ENCODE results near the gene KASH5.

KASH5 gene

DNA sequence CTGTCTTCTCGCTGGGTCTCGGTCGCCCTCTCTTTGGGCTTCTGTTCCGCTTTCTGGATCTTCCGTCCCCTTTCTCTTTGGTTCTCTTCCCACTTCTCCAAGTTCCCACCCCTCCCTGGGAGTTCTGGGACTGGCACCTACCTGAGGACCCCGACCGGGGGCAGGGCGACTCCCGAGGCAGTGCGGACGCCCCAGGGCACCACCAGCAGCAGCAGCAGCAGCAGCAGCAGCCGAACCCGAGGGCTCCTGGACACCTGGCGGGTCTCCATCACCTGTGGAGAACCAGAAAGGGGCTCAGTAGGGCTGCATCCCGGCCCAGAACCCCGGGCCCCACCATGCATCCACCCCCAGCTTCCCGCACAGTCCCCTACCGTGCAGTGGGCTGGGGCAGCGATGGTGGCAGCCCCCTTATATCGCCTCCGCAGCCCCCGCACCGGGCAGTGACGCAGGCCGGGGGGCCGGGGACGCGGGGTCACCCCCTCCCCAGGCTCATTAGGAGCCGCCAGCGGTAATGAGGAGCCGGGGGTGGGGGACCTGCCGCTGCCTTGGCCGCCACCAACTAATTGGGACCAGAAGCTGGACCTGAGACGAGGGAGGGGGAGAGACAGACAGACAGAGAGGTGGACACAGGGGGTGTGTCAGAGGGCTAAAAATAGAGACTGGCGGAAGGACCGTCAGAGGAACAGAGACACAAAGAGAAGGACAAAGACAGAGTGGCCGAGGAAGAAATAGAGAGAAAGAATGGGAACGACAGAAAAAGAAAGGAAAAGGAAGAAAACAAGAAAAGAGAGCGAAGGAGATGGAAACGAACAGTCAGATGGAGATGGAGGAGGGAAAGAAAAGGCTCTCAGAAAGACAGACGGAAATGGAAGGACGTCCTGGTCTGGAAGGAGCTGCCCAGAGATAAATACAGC lies 35.3 kb downstream of the KASH5 start, which contains the start of gene PTH2:
PTH2 (minus strand) TSS at position 371 of the 914 bp plus-strand sequence; CDS start at position 269, 102 bp downstream.
- Histone ChIP-seq H3K36me3 (no peaks in the 10 kb centered on the region), H3K27ac (no peak within 1 kb of the TSS), H3K27me3 (ENCODE audit: insufficient read depth, low read depth, severe bottlenecking) (no peaks in the 10 kb centered on the region), H3K4me3 (ENCODE audit: low read depth, low read length) (no peak within 1 kb of the TSS), H3K9me3 (ENCODE audit: severe bottlenecking) (no peaks in the 10 kb centered on the region)
- no peak for TF ChIP-seq CTCF (IDR thresholded peaks at IDR 0.05; ENCODE audit: low read depth, low read length)
- DNase-seq: no peak

DNA sequence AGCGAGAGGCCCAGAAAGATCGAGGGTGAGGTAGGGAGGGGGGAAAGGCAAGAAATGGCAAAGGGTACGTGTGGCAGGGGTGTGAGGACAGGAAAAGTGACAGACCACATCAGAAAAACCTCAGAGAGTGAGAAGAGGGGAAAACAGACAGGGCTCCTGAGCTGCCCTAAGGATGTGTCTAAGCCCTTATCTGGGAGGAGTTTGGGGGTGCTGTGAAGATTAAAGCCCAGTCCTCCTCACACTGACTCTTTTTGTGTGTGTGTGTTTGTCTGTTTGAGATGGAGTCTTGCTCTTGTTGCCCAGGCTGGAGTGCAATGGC lies 35.9 kb downstream of the KASH5 start:
- Histone ChIP-seq H3K27ac (no peak overlapping the region), H3K9me3 (ENCODE audit: severe bottlenecking) (no peaks in the 10 kb centered on the region), H3K4me3 (ENCODE audit: low read depth, low read length) (no peak overlapping the region), H3K27me3 (ENCODE audit: insufficient read depth, low read depth, severe bottlenecking) (no peaks in the 10 kb centered on the region), H3K36me3 (no peaks in the 10 kb centered on the region)
- TF ChIP-seq CTCF (IDR thresholded peaks at IDR 0.05; ENCODE audit: low read depth, low read length): no peak
- no peak for DNase-seq

GRCh38 chr19:49425178-49425577 lies 37.1 kb downstream of the KASH5 start, which contains the start of gene GFY:
Gene GFY, plus strand, starts transcription at chr19:49425388. Its CDS starts 1,043 bp downstream, at chr19:49426431.
- H3K9me3 ChIP-seq (ENCODE audit: severe bottlenecking): no peaks in the 10 kb centered on the region
- peak within 1 kb of the TSS; percentile 39 for H3K4me3 ChIP-seq (ENCODE audit: low read depth, low read length)
- H3K27ac ChIP-seq: peak within 1 kb of the TSS; percentile 43
- no peak for TF ChIP-seq CTCF (IDR thresholded peaks at IDR 0.05; ENCODE audit: low read depth, low read length)
- DNase-seq: no peak
- H3K27me3 ChIP-seq (ENCODE audit: insufficient read depth, low read depth, severe bottlenecking): no peaks in the 10 kb centered on the region
- peaks cover 10% of the 10 kb centered on the region for H3K36me3 ChIP-seq

DNA sequence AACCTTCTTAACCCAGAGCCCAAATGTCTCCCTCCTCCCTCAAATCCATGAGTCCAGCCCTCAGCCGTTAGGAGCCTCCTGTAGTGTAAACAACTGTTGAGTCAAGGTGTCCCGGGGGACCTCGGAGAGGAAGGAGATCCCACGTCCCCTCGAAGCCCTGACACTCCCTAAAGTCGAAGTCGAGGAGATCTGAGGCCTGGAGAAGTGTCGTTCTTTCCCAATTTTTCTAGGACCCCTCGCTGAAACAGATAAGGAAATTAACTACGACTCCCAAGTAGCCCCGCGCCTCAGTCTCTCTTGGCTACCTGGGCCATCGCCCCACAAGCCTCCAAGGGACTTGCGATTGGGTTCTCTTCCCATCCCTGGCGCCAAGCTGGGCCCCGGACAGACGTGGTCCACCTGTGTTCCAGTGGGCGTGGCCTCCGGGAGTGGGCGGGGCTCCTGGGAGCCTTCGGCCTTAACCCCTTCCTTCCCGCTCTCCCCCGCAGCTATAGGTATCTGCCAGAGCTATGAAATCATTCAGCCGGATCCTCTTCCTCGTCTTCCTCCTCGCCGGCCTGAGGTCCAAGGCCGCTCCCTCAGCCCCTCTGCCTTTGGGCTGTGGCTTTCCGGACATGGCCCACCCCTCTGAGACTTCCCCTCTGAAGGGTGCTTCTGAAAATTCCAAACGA lies 38.0 kb downstream of the KASH5 start:
- H3K27ac ChIP-seq: peak overlapping the region; percentile 43
- no peaks in the 10 kb centered on the region for H3K27me3 ChIP-seq (ENCODE audit: insufficient read depth, low read depth, severe bottlenecking)
- peak; percentile 88 for DNase-seq

GRCh38 chr19:49427339-49427738 lies 39.3 kb downstream of the KASH5 start:
- DNase-seq: no peak
- H3K27me3 ChIP-seq (ENCODE audit: insufficient read depth, low read depth, severe bottlenecking): no peaks in the 10 kb centered on the region
- no peaks in the 10 kb centered on the region for H3K9me3 ChIP-seq (ENCODE audit: severe bottlenecking)
- H3K4me3 ChIP-seq (ENCODE audit: low read depth, low read length): 0 out of 2 replicates have a peak overlapping the region, but pooled peaks have one; percentile 62
- H3K27ac ChIP-seq: peak overlapping the region; percentile 14; the same call in 1 of the 2 replicates
- no peak for TF ChIP-seq CTCF (IDR thresholded peaks at IDR 0.05; ENCODE audit: low read depth, low read length)
- peaks cover 31% of the 10 kb centered on the region for H3K36me3 ChIP-seq

More for the DNA sequence above, 38.0 kb downstream of the KASH5 start:
- Histone ChIP-seq H3K9me3 (ENCODE audit: severe bottlenecking) (no peaks in the 10 kb centered on the region), H3K4me3 (ENCODE audit: low read depth, low read length) (peak overlapping the region; percentile 39), H3K36me3 (peaks cover 18% of the 10 kb centered on the region)
- TF ChIP-seq CTCF (IDR thresholded peaks at IDR 0.05; ENCODE audit: low read depth, low read length): no peak

Data from WERI-Rb-1 (cell line).